Fibroblast of lung (primary cell): ENCODE results near the gene COG5. TPM values are rescaled to one million over a fixed set of nuclear protein-coding genes. Genes with fewer than 3 reads are reported as not detected.

Experiments
- DNase-seq, 2 donors: peaks; one replicate each; pipeline versions ENCODE4 v3.0.0 to v3.0.0-alpha.2; 2010; ENCODE audit warnings: low read depth in 2 of 2
- H2AFZ ChIP-seq: 2 replicates; pipeline ENCODE4 v1.5.1; 2012; ENCODE audit warnings: low read length, control low read depth, inconsistent platforms
- H3K27ac ChIP-seq: 2 replicates; pipeline ENCODE4 v1.5.1; 2011; ENCODE audit warnings: low read length, control low read depth; ENCODE audit not compliant: insufficient read depth
- H3K27me3 ChIP-seq: 2 replicates; pipeline ENCODE4 v1.5.1; 2011; ENCODE audit warnings: mild to moderate bottlenecking, low read length; ENCODE audit not compliant: control insufficient read depth, insufficient read depth
- H3K36me3 ChIP-seq: 2 replicates; pipeline ENCODE4 v1.5.1; 2011; ENCODE audit warnings: low read length; ENCODE audit not compliant: control insufficient read depth, insufficient read depth
- H3K4me1 ChIP-seq: 2 replicates; pipeline ENCODE4 v1.5.1; 2011; ENCODE audit warnings: low read length; ENCODE audit not compliant: control insufficient read depth, insufficient read depth; ENCODE audit errors: extremely low read depth
- H3K4me2 ChIP-seq: 2 replicates; pipeline ENCODE4 v1.5.1; 2011; ENCODE audit warnings: low read length, control low read depth; ENCODE audit not compliant: insufficient read depth; ENCODE audit errors: extremely low read depth
- H3K4me3 ChIP-seq, 4 experiments: fragments of 200-600 bp in 1 of 4; sonication (generic) in 1 of 4; replicated peaks in 1 of 4; 2 replicates each; pipeline ENCODE4 v1.5.1; 2011 to 2016; ENCODE audit warnings: low read length in 4 of 4, low read depth in 3 of 4, mild to moderate bottlenecking in 3 of 4, control low read depth in 2 of 4, inconsistent platforms in 1 of 4, mixed read lengths in 1 of 4; ENCODE audit not compliant: insufficient read depth in 1 of 4; ENCODE audit errors: control extremely low read depth in 1 of 4
- H3K79me2 ChIP-seq: 2 replicates; pipeline ENCODE4 v1.5.1; 2012; ENCODE audit warnings: mild to moderate bottlenecking, low read length, inconsistent platforms; ENCODE audit not compliant: control insufficient read depth, insufficient read depth
- H3K9ac ChIP-seq: 2 replicates; pipeline ENCODE4 v1.5.1; 2011; ENCODE audit warnings: mild to moderate bottlenecking, low read length, control low read depth; ENCODE audit not compliant: insufficient read depth
- H3K9me3 ChIP-seq: 2 replicates; pipeline ENCODE4 v1.5.1; 2012; ENCODE audit warnings: low read depth, low read length; ENCODE audit not compliant: control insufficient read depth, insufficient read depth
- H4K20me1 ChIP-seq: 2 replicates; pipeline ENCODE4 v1.5.1; 2011; ENCODE audit warnings: low read length; ENCODE audit not compliant: control insufficient read depth, insufficient read depth; ENCODE audit errors: extremely low read depth
- EZH2 ChIP-seq: IDR thresholded peaks from 2 replicates; pipeline ENCODE4 v1.5.1; 2012; ENCODE audit warnings: low read length, control low read depth, mild to moderate bottlenecking; ENCODE audit errors: missing control alignments
- polyA plus RNA-seq, 2 donors: library from polyadenylated mRNA; depleted of rRNA in 1 of 2; stranded (reverse) in 1 of 2; unstranded in 1 of 2; fragments of >200 nt; gene quantifications; 2 replicates each; pipeline ENCODE4 v1.2.1, GENCODE V29; 2011 to 2012; ENCODE audit warnings: missing spikeins in 1 of 2
- total RNA-seq: library from RNA; depleted of rRNA; stranded (reverse); fragments of >200 nt; gene quantifications from 2 replicates; pipeline ENCODE4 v1.2.1, GENCODE V29; 2014
- TF ChIP-seq, protein P1 (sequence below), 2 donors: IDR thresholded peaks in 1 of 2; conservative IDR thresholded peaks in 1 of 2; 1 replicate in 1 of 2; 2 replicates in 1 of 2; pipeline ENCODE4 v1.5.1; 2011 to 2012; ENCODE audit warnings: low read length in 2 of 2, control low read depth in 1 of 2, inconsistent platforms in 1 of 2, low read depth in 1 of 2, mild to moderate bottlenecking in 1 of 2

The COG5 gene
- total and polyA plus RNA-seq, 2 donors (not counting 1 experiment from before 2014, with no cell fraction given), result 34.5 to 40.3 TPM

DNA sequence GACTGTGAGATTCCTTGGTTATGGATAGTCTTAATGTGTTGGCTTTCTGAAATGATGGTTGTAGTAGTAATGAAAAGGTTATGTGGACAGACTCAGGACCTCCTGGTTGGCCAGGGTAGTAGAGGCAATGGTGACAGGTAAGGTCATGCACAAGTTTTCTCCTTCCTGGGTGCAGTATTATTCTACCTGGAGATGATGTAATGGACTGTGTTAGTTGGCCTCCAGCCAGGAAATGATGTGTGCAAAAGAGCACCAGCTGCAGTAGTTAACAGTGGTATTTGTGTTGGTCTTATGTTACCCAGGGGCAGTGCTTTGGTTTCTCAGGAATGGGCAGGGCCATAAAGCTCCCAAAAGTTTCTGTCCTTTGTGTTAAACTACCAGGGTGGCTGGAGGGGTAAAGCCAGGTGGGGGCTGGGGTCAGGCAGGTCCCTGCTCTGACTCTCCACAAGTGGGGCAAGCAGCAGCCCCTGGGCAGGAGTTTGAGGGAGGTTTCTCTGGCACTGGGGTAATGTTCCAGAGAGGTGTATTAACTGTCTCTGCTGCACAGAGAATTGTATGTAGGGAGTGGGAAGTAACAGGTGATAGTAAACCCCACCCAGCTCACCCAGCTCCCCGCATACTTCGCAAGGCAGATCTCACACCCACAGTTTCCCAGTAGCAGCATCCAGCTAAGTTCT, 57.6 kb downstream of the COG5 start:
- H3K27me3 ChIP-seq, result no peaks in the 10 kb centered on the region
- no peaks in the 10 kb centered on the region for H3K9me3 ChIP-seq
- H3K27ac ChIP-seq, result no peak overlapping the region
- no peak overlapping the region for H3K4me2 ChIP-seq
- H2AFZ ChIP-seq, result no peak overlapping the region
- no peak overlapping the region for H3K9ac ChIP-seq
- H3K4me3 ChIP-seq, result no peak overlapping the region
- H3K36me3 ChIP-seq, result no peaks in the 10 kb centered on the region
- H3K79me2 ChIP-seq, result no peaks in the 10 kb centered on the region
- peak in 1 of 2 donors; percentile 16 for DNase-seq
- H3K4me1 ChIP-seq, result no peaks in the 10 kb centered on the region
- no peaks in the 10 kb centered on the region for H4K20me1 ChIP-seq
- TF ChIP-seq EZH2, result no peak
- TF ChIP-seq, protein P1, sequence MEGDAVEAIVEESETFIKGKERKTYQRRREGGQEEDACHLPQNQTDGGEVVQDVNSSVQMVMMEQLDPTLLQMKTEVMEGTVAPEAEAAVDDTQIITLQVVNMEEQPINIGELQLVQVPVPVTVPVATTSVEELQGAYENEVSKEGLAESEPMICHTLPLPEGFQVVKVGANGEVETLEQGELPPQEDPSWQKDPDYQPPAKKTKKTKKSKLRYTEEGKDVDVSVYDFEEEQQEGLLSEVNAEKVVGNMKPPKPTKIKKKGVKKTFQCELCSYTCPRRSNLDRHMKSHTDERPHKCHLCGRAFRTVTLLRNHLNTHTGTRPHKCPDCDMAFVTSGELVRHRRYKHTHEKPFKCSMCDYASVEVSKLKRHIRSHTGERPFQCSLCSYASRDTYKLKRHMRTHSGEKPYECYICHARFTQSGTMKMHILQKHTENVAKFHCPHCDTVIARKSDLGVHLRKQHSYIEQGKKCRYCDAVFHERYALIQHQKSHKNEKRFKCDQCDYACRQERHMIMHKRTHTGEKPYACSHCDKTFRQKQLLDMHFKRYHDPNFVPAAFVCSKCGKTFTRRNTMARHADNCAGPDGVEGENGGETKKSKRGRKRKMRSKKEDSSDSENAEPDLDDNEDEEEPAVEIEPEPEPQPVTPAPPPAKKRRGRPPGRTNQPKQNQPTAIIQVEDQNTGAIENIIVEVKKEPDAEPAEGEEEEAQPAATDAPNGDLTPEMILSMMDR (conservative IDR thresholded peaks at IDR 0.05 in 1 of 2, IDR thresholded peaks at IDR 0.05 in 1 of 2; ENCODE audit: low read depth in 1 of 2, low read length in 2 of 2), result no peak

DNA sequence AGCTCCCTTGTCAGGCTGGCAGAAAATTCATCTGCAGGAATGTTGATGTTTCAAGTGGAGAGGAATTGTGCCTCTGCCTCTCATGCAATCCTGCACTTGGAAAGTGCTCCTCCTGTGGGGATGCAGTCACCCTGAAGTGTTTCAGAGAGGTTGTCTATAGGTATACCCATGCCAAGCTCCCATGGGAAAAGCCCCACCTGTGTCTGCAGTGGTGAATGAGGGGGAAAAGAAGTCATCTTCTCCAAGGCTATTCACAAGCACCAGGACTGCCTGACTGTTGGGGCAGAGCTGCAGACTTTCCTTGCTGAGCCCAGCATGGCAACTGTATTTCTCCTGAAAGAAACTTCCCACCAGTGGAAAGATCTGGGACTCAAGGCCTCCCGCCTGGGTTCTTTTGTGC, 58.4 kb downstream of the COG5 start:
- no peaks in the 10 kb centered on the region for H3K36me3 ChIP-seq
- no peak overlapping the region for H3K4me3 ChIP-seq
- no peaks in the 10 kb centered on the region for H4K20me1 ChIP-seq
- no peaks in the 10 kb centered on the region for H3K4me1 ChIP-seq
- H3K27me3 ChIP-seq, result no peaks in the 10 kb centered on the region
- no peak overlapping the region for H2AFZ ChIP-seq
- no peaks in the 10 kb centered on the region for H3K79me2 ChIP-seq
- no peak for DNase-seq
- no peak overlapping the region for H3K9ac ChIP-seq
- H3K9me3 ChIP-seq, result no peaks in the 10 kb centered on the region
- TF ChIP-seq, protein P1 (conservative IDR thresholded peaks at IDR 0.05 in 1 of 2, IDR thresholded peaks at IDR 0.05 in 1 of 2; ENCODE audit: low read depth in 1 of 2, low read length in 2 of 2), result no peak
- TF ChIP-seq EZH2, result no peak
- no peak overlapping the region for H3K27ac ChIP-seq
- H3K4me2 ChIP-seq, result no peak overlapping the region

DNA sequence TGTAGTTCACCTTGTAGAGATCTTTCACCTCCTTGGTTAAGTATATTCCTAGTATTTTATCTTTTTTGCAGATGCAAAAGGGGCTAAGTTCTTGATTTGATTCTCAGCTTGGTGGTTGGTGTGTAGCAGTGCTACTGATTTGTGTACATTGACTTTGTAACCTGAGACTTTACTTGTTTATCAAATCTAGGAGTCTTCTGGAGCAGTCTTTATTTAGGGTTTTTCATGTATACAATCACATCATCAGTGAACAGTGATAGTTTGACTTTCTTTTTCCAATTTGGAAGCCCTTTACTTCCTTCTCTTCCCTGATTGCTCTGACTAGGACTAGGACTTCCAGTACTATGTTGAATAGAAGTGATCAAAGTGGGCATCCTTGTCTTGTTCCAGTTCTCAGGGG, 60.0 kb downstream of the COG5 start:
- Histone ChIP-seq H3K9ac (no peak overlapping the region), H3K27ac (no peak overlapping the region), H2AFZ (no peak overlapping the region), H3K4me2 (no peak overlapping the region), H3K36me3 (no peaks in the 10 kb centered on the region), H3K9me3 (no peaks in the 10 kb centered on the region), H3K4me1 (no peaks in the 10 kb centered on the region), H3K27me3 (no peaks in the 10 kb centered on the region), H3K4me3 (no peak overlapping the region), H4K20me1 (no peaks in the 10 kb centered on the region), H3K79me2 (no peaks in the 10 kb centered on the region)
- peak in 1 of 2 donors; percentile 30 for DNase-seq
- no peak for TF ChIP-seq EZH2
- TF ChIP-seq, protein P1 (conservative IDR thresholded peaks at IDR 0.05 in 1 of 2, IDR thresholded peaks at IDR 0.05 in 1 of 2; ENCODE audit: low read depth in 1 of 2, low read length in 2 of 2), result no peak
